AG09309 (cell line): Measurements from ENCODE around the gene FOXJ3.

Experiments
- DNase-seq: peaks from one replicate; pipeline ENCODE4 v3.0.0-alpha.2; 2010; ENCODE audit warnings: low read depth
- H3K4me3 ChIP-seq: 2 replicates; pipeline ENCODE4 v1.5.1; 2011; ENCODE audit warnings: mild to moderate bottlenecking, low read depth, low read length, moderate library complexity; ENCODE audit not compliant: control insufficient read depth
- TF ChIP-seq, protein P1 (sequence below): IDR thresholded peaks from 2 replicates; pipeline ENCODE4 v1.5.1; 2011; ENCODE audit warnings: mild to moderate bottlenecking, low read depth, low read length, inconsistent platforms; ENCODE audit not compliant: insufficient read depth, control insufficient read depth; ENCODE audit errors: missing control alignments

Gene FOXJ3

DNA sequence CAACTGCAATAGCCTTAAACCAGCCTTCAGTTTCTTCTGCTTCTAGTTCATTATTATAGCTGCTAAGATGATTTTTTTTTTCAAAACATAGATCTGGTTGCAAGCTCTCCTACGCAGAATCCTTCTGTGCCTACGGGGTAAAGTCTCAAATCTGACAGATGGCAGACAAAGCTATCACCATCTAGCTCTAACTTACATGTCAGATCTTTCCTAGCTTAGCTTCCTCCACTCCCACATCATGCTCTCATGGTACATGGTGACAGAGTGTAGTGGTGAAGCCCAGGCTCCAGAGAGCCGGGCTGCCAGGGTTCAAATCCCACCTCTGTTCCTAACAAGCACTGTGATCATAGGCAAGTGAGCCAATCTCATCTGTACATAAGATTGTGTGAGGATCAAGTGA, 206.1 kb downstream of the FOXJ3 start:
- H3K4me3 ChIP-seq, result no peak overlapping the region
- DNase-seq, result no peak
- TF ChIP-seq, protein P1, sequence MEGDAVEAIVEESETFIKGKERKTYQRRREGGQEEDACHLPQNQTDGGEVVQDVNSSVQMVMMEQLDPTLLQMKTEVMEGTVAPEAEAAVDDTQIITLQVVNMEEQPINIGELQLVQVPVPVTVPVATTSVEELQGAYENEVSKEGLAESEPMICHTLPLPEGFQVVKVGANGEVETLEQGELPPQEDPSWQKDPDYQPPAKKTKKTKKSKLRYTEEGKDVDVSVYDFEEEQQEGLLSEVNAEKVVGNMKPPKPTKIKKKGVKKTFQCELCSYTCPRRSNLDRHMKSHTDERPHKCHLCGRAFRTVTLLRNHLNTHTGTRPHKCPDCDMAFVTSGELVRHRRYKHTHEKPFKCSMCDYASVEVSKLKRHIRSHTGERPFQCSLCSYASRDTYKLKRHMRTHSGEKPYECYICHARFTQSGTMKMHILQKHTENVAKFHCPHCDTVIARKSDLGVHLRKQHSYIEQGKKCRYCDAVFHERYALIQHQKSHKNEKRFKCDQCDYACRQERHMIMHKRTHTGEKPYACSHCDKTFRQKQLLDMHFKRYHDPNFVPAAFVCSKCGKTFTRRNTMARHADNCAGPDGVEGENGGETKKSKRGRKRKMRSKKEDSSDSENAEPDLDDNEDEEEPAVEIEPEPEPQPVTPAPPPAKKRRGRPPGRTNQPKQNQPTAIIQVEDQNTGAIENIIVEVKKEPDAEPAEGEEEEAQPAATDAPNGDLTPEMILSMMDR, result no peak

- no peak overlapping the region for H3K4me3 ChIP-seq
- TF ChIP-seq, protein P1, result no peak
- DNase-seq, result no peak
Observed at GRCh38 chr1:42128499-42128898, 206.5 kb downstream of the FOXJ3 start.

DNA sequence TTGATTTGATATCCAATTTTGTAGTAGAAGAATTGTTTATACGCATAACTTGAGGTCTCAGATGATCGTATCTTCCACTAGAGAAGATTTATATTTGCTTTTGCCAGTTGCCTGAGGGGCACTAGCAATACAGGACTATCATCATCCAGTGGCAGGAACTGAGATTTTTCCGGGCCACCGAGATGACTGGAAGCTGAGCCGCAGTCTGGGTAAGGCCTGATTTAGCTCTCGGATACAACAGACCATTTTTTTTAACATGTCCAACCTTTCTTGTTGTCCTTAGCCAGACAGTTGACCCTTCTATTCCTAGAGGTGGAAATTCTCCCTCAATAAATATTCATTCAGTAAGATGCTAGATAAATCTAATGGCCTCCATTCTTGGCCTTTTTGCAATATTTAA, 207.3 kb downstream of the FOXJ3 start:
- TF ChIP-seq, protein P1, result no peak
- DNase-seq, result no peak

More for the DNA sequence above, 207.3 kb downstream of the FOXJ3 start:
- no peak overlapping the region for H3K4me3 ChIP-seq
